OCI-LY1 (cell line): ENCODE data around the gene SLC31A2.
"Not testable (repeated sequence)": the region's sequence is repeated elsewhere in the genome, so short reads cannot be mapped to it uniquely, and the experiment has no call there.

Experiments used
- H2AFZ ChIP-seq: fragments of 200-600 bp; sonication (generic), shearing (Covaris generic); 2 replicates; pipeline ENCODE4 v1.6.0; 2014; ENCODE audit warnings: antibody characterized with exemption, mild to moderate bottlenecking, low read length
- H3F3A ChIP-seq: fragments of 200-600 bp; sonication (generic), shearing (Covaris generic); 2 replicates; pipeline ENCODE4 v1.6.0; 2014; ENCODE audit warnings: mild to moderate bottlenecking, antibody characterized with exemption, low read length, moderate library complexity; ENCODE audit not compliant: insufficient read depth
- H3K27ac ChIP-seq: fragments of 200-600 bp; sonication (generic); 2 replicates; pipeline ENCODE4 v1.5.1; 2014; ENCODE audit warnings: low read length, mixed run types, mild to moderate bottlenecking, low read depth; ENCODE audit not compliant: poor library complexity, severe bottlenecking
- H3K27me3 ChIP-seq: fragments of 200-600 bp; sonication (generic); 2 replicates; pipeline ENCODE4 v1.6.0; 2014; ENCODE audit warnings: antibody characterized with exemption, mild to moderate bottlenecking, low read length, moderate library complexity; ENCODE audit not compliant: insufficient read depth
- H3K36me3 ChIP-seq: fragments of 200-600 bp; sonication (generic); 2 replicates; pipeline ENCODE4 v1.6.1; 2014; ENCODE audit warnings: mild to moderate bottlenecking, antibody characterized with exemption, low read length, moderate library complexity, mixed read lengths; ENCODE audit not compliant: insufficient read depth
- H3K4me1 ChIP-seq: fragments of 200-600 bp; sonication (generic); 2 replicates; pipeline ENCODE4 v1.5.1; 2014; ENCODE audit warnings: mild to moderate bottlenecking, low read length, moderate library complexity; ENCODE audit not compliant: insufficient read depth, severe bottlenecking
- H3K4me2 ChIP-seq: fragments of 200-600 bp; sonication (generic), shearing (Covaris generic); 2 replicates; pipeline ENCODE4 v1.6.1; 2014; ENCODE audit warnings: low read length
- H3K4me3 ChIP-seq: fragments of 200-600 bp; sonication (generic); 2 replicates; pipeline ENCODE4 v1.5.1; 2014; ENCODE audit warnings: low read length, low read depth, mild to moderate bottlenecking, mixed read lengths; ENCODE audit not compliant: poor library complexity, severe bottlenecking
- H3K79me2 ChIP-seq: fragments of 200-600 bp; shearing (Covaris generic); 2 replicates; pipeline ENCODE4 v1.6.1; 2016; ENCODE audit warnings: mixed run types, low read length, mixed read lengths; ENCODE audit not compliant: insufficient read depth
- H3K9ac ChIP-seq: fragments of 200-600 bp; sonication (generic), shearing (Covaris generic); 2 replicates; pipeline ENCODE4 v1.6.1; 2014; ENCODE audit warnings: mild to moderate bottlenecking, low read length, mixed read lengths
- H3K9me2 ChIP-seq: fragments of 200-600 bp; sonication (generic), shearing (Covaris generic); 2 replicates; pipeline ENCODE4 v1.6.1; 2014; ENCODE audit warnings: low read depth, mild to moderate bottlenecking, low read length, mixed read lengths
- H3K9me3 ChIP-seq: fragments of 200-600 bp; shearing (Covaris generic); 2 replicates; pipeline ENCODE4 v1.6.1; 2014; ENCODE audit warnings: low read length, mixed read lengths
- H4K20me1 ChIP-seq: fragments of 200-600 bp; sonication (generic), shearing (Covaris generic); 2 replicates; pipeline ENCODE4 v1.6.0; 2016; ENCODE audit warnings: mild to moderate bottlenecking, low read length; ENCODE audit not compliant: insufficient read depth
- CTCF ChIP-seq: fragments of 200-600 bp; sonication (generic), shearing (Covaris generic); IDR thresholded peaks from 2 replicates; pipeline ENCODE4 v1.5.1; 2017; ENCODE audit warnings: mild to moderate bottlenecking, antibody characterized with exemption, low read length, moderate library complexity, mixed read lengths
- EZH2 ChIP-seq: fragments of 200-600 bp; sonication (generic), shearing (Covaris generic); IDR thresholded peaks from 2 replicates; pipeline ENCODE4 v1.8.0; 2017; ENCODE audit warnings: borderline replicate concordance, mixed run types, mild to moderate bottlenecking, antibody characterized with exemption, low read length, moderate library complexity, mixed read lengths

SLC31A2 gene

GRCh38 chr9:113139225-113139829 is 11.5 kb upstream of the SLC31A2 start:
- no peak for TF ChIP-seq EZH2
- TF ChIP-seq CTCF, result no peak
- Histone ChIP-seq H4K20me1 (no peaks in the 10 kb centered on the region), H3K4me1 (no peaks in the 10 kb centered on the region), H3K9me2 (no peaks in the 10 kb centered on the region), H2AFZ (no peak overlapping the region), H3K79me2 (no peaks in the 10 kb centered on the region), H3K27ac (no peak overlapping the region), H3K9ac (no peak overlapping the region), H3K36me3 (no peaks in the 10 kb centered on the region), H3K9me3 (no peaks in the 10 kb centered on the region), H3K4me2 (no peak overlapping the region), H3F3A (no peaks in the 10 kb centered on the region), H3K4me3 (no peak overlapping the region), H3K27me3 (no peaks in the 10 kb centered on the region; the same call in 1 of the 2 replicates)

GRCh38 chr9:113139953-113140352 is 10.9 kb upstream of the SLC31A2 start:
- Histone ChIP-seq H3K79me2 (no peaks in the 10 kb centered on the region), H3K27me3 (no peaks in the 10 kb centered on the region; the same call in 1 of the 2 replicates), H4K20me1 (no peaks in the 10 kb centered on the region), H3K9me3 (no peaks in the 10 kb centered on the region), H3K9ac (no peak overlapping the region), H3K4me1 (no peaks in the 10 kb centered on the region), H2AFZ (no peak overlapping the region), H3K27ac (no peak overlapping the region), H3K4me3 (no peak overlapping the region), H3K9me2 (no peaks in the 10 kb centered on the region), H3K4me2 (no peak overlapping the region), H3F3A (no peaks in the 10 kb centered on the region), H3K36me3 (no peaks in the 10 kb centered on the region)
- no peak for TF ChIP-seq EZH2
- TF ChIP-seq CTCF, result no peak

- not testable (repeated sequence) for H3K9me2 ChIP-seq, H3K27me3 ChIP-seq, H4K20me1 ChIP-seq, H3K79me2 ChIP-seq, H3K9ac ChIP-seq, H3K36me3 ChIP-seq, H3K4me2 ChIP-seq, H3K27ac ChIP-seq, H3K4me1 ChIP-seq, H3K4me3 ChIP-seq, H3K9me3 ChIP-seq, H3F3A ChIP-seq, H2AFZ ChIP-seq
These were observed 9.9 kb upstream of the SLC31A2 start for GRCh38 chr9:113140896-113141295.
